ACHN (cell line): ENCODE results near the gene CARF.
"Not testable (repeated sequence)": the region's sequence is repeated elsewhere in the genome, so short reads cannot be mapped to it uniquely, and the experiment has no call there.

Experiments
- DNase-seq: peaks from one replicate; pipeline ENCODE4 v3.0.0-alpha.2; 2015
- in situ Hi-C: cut with HindIII; loops from 2 replicates; pipeline ENCODE4 v1.10.0; 2017; ENCODE audit warnings: low sequenced_read_pairs, low pct_ligation_motif_present, low pct_unique_long_range_greater_than_20kb

Gene CARF

DNA sequence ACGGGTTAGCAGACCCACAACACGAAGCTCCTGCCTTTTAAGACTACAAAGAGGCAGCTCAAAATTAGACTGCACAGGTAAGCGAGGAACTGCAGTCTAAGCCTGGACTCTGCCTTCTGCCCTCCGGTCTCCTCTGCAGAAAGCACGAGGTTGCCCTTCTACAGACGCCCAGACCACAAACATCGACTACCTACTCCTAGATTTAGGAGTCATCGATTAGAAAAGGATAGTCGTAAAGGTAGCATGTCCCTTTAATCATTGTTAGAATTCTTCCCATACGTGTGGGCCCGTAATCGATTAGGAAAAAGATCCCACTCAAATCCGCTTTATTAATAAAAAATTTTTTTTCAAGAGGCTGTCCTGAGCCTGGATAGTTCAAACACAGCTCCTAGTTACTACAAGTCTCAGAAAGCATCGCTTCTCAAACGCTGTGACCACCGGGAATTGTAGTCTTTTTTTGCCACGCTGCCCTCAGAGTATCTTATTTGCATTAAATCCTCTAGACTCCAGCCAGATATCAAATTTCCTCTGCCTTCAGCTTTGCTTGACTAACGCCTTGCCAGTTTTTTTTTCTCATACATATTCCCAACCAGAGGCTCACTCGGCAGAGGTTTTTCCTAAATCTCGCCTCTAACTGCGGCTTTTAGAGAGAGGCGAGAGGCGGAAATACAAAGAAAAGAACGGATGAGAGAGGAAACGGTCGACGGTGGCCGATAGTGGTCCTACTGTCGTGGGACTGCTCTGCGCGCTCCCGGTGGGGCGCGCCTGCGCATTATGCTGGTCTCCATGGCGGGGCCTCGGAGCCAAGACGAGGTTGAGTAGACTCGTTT lies at the start of gene CARF, which contains the start of gene WDR12:
CARF (plus strand) TSS at position 764 of the 830 bp plus-strand sequence. CDS start 29,628 bp downstream, outside the sequence.
WDR12 (minus strand) TSS at position 162 of the 830 bp plus-strand sequence. CDS start 197 bp downstream, outside the sequence.
- in situ Hi-C loops = no loop called here

DNA sequence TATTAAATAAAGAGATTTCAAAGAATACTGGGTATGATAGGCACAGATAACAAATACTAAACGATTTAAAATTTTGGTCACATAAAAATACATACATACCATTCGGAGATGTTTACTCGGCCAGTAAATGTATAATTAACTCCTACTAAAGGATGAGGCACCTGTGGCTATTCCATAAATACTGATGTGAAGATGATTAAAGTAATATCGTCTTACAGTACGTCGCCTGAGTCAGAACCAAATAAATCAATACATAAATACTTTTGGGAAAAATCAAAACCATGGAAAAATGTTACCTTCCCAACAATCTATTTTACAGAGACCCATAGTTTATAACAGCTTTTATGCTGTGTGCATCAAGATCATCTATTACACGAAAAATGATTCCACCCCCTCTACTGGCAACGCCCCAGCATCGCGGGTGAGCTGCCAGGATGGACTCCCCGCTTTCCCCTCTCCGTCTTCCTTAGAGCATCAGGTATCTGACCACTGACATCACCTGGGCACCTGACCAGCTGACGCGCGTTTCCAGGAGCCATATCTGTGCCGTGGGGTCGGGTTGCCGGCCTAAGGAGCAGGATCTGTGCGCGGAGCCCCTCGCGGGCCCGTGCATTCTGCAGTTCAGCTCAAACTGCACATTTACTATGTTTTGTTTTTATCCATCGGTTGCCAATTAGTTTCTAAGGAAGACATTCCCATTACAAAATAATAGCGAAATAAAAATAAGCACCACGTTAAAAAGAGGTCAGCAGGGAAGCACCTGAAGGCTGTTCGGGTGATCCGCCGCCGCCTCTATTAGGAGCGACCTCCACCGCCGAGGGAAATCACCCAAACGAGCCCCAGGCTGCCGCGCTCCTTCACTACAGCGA lies 41.4 kb upstream of the CARF start:
- peak; percentile 79 for DNase-seq
- in situ Hi-C loops = no loop called here

More for the DNA sequence above, at the start of gene CARF, which contains the start of gene WDR12:
- peak; percentile 96 for DNase-seq

- peak; percentile 72 for DNase-seq
- in situ Hi-C loops = no loop called here
Measured at GRCh38 chr2:202871300-202872141, 40.6 kb upstream of the CARF start, which contains the start of gene ICA1L. ICA1L (minus strand) TSS chr2:202871766; CDS start chr2:202829009, 42,757 bp downstream.

DNA sequence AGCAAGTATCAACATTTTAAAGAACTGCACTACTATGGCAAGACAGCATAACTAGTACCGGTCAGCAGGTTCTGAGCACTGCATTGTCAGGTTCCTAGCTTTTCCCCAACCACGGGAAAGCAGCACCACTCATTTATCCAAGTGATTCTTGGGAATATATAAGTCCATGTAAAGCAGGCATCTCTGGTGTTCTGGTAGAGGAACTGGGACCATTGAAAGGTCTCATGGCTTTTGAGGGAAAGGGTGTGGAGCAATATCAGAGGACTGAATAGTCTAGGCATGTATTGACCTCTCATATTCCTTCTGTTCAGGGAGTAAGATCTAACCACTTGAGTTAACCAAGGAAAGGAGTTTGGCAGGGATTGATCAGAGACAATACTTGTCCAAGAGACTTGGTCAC lies 34.4 kb upstream of the CARF start:
- in situ Hi-C loops = no loop called here
- no peak for DNase-seq

GRCh38 chr2:202881570-202881969 lies 30.5 kb upstream of the CARF start:
- in situ Hi-C loops = no loop called here
- no peak for DNase-seq

- in situ Hi-C loops = no loop called here
- no peak for DNase-seq
Measured at GRCh38 chr2:202883987-202884675, 27.9 kb upstream of the CARF start.

DNA sequence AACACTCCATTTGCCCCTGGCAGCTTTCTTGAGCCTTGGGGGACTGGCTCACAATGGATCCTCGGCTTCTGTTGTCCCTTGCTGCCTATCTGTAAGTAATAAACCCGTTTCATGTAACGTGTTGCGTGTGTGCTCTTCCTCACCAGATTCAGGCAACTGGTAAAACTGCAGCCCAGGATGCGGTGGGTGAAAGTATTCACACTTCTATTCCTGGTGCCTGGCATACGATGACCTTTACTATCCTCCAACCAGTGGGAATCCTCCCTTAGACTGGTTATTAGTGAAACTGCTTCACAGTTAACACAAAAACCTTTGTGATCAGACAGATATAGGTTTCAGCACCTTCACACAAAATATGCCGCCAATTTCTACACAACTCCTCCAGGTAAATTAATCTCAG lies 26.9 kb upstream of the CARF start:
- DNase-seq = no peak
- in situ Hi-C loops = no loop called here

DNA sequence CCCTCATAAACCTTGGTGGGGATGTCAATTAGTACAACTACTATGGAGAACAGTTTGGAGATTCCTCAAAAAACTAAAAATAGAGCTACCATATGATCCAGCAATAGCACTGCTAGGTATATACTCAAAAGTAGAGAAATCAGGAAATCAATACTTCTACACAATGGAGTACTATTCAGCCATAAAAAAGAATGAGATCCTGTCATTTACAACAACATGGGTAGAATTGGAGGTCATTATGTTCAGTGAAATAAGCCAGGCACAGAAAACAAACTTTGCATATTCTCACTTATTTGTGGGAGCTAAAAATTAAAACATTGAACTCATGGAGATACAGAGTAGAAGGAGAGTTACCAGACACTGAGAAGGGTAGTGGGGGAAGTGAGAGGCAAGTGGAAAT lies 6.6 kb upstream of the CARF start:
- in situ Hi-C loops, DNase-seq: not testable (repeated sequence)

DNA sequence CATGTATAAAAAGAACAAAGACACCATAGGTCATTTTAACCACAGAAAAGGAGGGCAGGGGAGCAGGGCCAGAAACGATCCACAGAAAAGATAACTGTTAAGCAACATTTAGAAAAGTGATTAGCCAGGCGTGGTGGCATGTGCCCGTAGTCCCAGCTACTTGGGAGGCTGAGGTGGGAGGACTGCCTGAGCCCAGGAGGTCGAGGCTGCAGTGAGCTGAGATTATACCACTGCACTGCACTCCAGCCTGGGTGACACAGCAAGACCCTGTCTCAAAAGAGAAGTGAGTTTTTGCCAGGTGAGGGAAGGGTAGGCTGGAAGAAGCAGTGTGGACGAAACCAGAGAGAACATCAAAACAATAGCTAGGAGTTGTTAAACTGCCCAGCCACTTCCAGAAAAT lies 3.9 kb upstream of the CARF start:
- in situ Hi-C loops = no loop called here
- DNase-seq = no peak

- in situ Hi-C loops = no loop called here
- no peak for DNase-seq
Measured at GRCh38 chr2:202909394-202910192, 2.5 kb upstream of the CARF start.

- DNase-seq, in situ Hi-C loops: not testable (repeated sequence)
Measured at GRCh38 chr2:202910250-202910649, 1.8 kb upstream of the CARF start.

- no peak for DNase-seq
- in situ Hi-C loops = no loop called here
Measured at GRCh38 chr2:202910698-202911097, 1.4 kb upstream of the CARF start.

GRCh38 chr2:202911203-202911511 lies 918 bp upstream of the CARF start:
- DNase-seq = no peak
- in situ Hi-C loops = no loop called here

DNA sequence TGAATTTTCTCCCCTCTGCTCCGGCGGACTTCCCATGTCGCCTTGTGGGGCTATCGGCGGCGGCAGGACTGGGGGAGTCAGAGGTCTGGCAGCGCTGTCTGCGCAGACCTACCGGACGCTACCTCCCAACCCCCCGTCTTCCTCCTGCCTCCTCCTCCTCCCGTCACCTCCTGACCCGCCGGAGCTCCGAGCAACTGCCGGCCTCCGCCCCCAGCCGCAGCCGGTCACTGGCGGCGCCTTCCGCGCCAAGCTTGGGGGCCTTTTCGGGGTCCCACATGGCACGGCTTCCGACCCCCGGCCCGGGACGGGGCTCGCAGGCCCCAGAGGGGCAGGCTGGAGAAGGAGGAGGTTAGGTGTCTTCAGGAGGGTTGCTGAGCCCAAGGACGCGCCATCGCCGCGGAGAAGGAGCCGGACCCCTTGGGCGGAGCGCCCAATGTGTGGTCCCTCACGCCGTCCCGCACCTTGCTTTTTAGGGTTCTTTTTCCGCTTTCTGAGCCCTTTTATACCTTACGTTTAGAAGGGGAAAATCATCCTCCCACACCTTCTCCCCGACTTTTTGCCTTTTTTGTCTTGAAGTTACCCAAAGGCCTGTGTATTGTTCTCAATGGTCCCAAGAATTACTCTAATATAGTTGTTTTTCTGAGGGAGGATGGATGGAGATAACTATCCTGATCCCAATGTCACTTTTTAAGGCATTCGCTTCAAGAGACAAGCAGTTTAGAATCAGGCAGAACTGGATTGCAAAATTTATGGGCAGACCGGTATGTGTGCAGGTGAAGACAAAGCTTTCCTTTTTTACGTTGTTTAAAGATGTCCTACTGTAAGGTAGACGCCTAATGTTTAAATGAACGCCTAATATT lies 497 bp downstream of the CARF start:
- DNase-seq, in situ Hi-C loops: not testable (repeated sequence)

DNA sequence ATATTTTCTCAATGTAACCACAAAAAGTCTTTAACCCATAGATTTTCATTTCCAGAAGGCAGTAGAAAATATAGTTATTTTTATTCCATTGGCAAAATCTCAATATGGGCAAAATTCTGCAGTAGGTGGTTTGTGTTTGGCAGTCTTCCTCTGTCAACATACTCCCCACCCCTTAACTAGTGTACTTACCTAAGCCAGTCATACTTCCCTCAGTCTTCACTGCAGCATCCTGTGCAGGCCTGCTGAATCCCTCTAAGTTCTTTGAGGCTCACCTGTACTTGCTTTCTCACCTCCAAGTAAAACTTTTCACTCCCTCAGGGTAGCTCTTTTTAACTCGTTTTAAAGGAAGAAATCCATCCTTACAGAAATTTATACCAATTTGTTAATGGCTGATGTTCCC lies 6.8 kb downstream of the CARF start:
- in situ Hi-C loops = no loop called here
- DNase-seq = no peak

DNA sequence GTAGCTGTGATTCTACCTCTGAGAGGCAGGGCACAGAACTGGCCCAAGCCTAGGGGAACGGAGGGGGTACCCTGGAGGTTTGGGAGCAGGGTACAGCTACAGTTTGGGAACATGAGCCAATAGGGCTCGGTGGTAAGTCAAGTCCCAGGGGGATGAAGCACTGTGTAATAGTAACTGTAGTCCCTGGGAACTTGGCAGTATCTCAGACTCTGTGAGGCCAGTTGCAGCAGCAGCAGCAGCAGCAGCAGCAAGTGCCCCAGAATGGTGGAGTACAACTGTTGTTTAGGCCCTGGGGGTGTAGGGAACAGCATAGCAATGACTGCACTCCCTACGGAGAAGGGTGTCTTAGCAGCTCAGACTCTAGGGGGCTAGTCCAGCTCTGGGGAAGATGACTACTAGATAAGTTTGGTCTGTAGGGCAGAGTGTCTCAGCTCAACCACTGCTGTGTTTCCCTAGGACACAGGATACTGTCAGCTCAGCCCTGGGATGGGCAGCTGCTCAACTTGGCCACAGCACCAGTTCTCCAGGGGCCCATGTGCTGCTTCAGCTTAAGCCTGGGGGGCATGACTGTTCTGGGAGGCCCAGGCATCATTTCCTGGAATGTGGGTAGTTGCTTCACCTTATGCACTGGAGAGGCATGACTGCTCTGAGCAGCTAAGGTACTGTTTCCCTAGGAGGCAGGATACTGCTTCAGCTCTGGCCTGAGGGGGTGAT lies 20.5 kb downstream of the CARF start:
- DNase-seq = no peak

More for the DNA sequence above, 20.5 kb downstream of the CARF start:
- in situ Hi-C loops = no loop called here
